ENCODE results near the gene LHX5. TPM values are rescaled to one million over a fixed set of nuclear protein-coding genes. Genes with fewer than 3 reads are reported as not detected.

LHX5 gene
- total and polyA plus RNA-seq, 10 donors, result not detected

- intact Hi-C loops (cut with DNase I; ENCODE audit: low total_unique reads), result no loop called here
These were observed 22.8 kb downstream of the LHX5 start for GRCh38 chr12:113448873-113449272.

GRCh38 chr12:113445544-113446171, 26.0 kb downstream of the LHX5 start:
- intact Hi-C loops (cut with DNase I; ENCODE audit: low total_unique reads), result no loop called here
- peaks cover 0 to 72% (median 0%) of the 10 kb centered on the region in 7 donors for H3K27me3 ChIP-seq (replicated peaks in 1 of 7)
- H3K27ac ChIP-seq, result no peak overlapping the region
- peaks cover 0 to 5% (median 0%) of the 10 kb centered on the region in 8 donors for H3K9me3 ChIP-seq
- H3K4me3 ChIP-seq, result no peak overlapping the region
- 73 to 86% (median 81%) methylated on average over 6 of the region's 6 CpGs for WGBS, 5 donors
- no peaks in the 10 kb centered on the region for H3K4me1 ChIP-seq
- DNase-seq, result no peak
- TF ChIP-seq CTCF (IDR thresholded peaks at IDR 0.05 in 8 of 11, conservative IDR thresholded peaks at IDR 0.05 in 3 of 11), result no peak
- TF ChIP-seq POLR2A (IDR thresholded peaks at IDR 0.05), result no peak
- no peak for TF ChIP-seq POLR2AphosphoS5 (IDR thresholded peaks at IDR 0.05)
- H3K36me3 ChIP-seq, result no peaks in the 10 kb centered on the region

More at GRCh38 chr12:113448873-113449272, 22.8 kb downstream of the LHX5 start:
- H3K4me1 ChIP-seq, result no peaks in the 10 kb centered on the region
- TF ChIP-seq POLR2AphosphoS5 (IDR thresholded peaks at IDR 0.05), result no peak
- TF ChIP-seq POLR2A (IDR thresholded peaks at IDR 0.05), result no peak
- TF ChIP-seq CTCF (IDR thresholded peaks at IDR 0.05 in 8 of 11, conservative IDR thresholded peaks at IDR 0.05 in 3 of 11), result no peak
- H3K9me3 ChIP-seq, result peaks cover 0 to 5% (median 0%) of the 10 kb centered on the region in 8 donors
- H3K4me3 ChIP-seq, result no peak overlapping the region
- no peak overlapping the region for H3K27ac ChIP-seq
- peaks cover 0 to 47% (median 0%) of the 10 kb centered on the region in 7 donors for H3K27me3 ChIP-seq (replicated peaks in 1 of 7)
- no peaks in the 10 kb centered on the region for H3K36me3 ChIP-seq
- no peak for DNase-seq
- WGBS, 5 donors, result 26 to 38% (median 32%) methylated on average over 7 of the region's 7 CpGs

GRCh38 chr12:113443030-113443539, 28.6 kb downstream of the LHX5 start:
- Histone ChIP-seq H3K4me1 (no peaks in the 10 kb centered on the region), H3K27me3 (replicated peaks in 1 of 7) (peaks cover 0 to 73% (median 0%) of the 10 kb centered on the region in 7 donors), H3K36me3 (no peaks in the 10 kb centered on the region), H3K27ac (no peak overlapping the region), H3K9me3 (peaks cover 0 to 5% (median 0%) of the 10 kb centered on the region in 8 donors), H3K4me3 (no peak overlapping the region)
- intact Hi-C loops (cut with DNase I; ENCODE audit: low total_unique reads), result no loop called here
- 79 to 94% (median 90%) methylated on average over 6 of the region's 6 CpGs for WGBS, 5 donors
- DNase-seq, result no peak
- no peak for TF ChIP-seq CTCF (IDR thresholded peaks at IDR 0.05 in 8 of 11, conservative IDR thresholded peaks at IDR 0.05 in 3 of 11)
- TF ChIP-seq POLR2AphosphoS5 (IDR thresholded peaks at IDR 0.05), result no peak
- TF ChIP-seq POLR2A (IDR thresholded peaks at IDR 0.05), result no peak

- intact Hi-C loops (cut with DNase I; ENCODE audit: low total_unique reads), result no loop called here
- DNase-seq, result no peak
- TF ChIP-seq CTCF (IDR thresholded peaks at IDR 0.05 in 8 of 11, conservative IDR thresholded peaks at IDR 0.05 in 3 of 11) (no peak), POLR2A (IDR thresholded peaks at IDR 0.05) (no peak), POLR2AphosphoS5 (IDR thresholded peaks at IDR 0.05) (no peak)
- no peaks in the 10 kb centered on the region for H3K4me1 ChIP-seq
- H3K36me3 ChIP-seq, result no peaks in the 10 kb centered on the region
- H3K27me3 ChIP-seq (replicated peaks in 1 of 7), result peaks cover 0 to 60% (median 0%) of the 10 kb centered on the region in 7 donors
- H3K27ac ChIP-seq, result no peak overlapping the region
- 64 to 75% (median 72%) methylated on average over 14 of the region's 14 CpGs for WGBS, 5 donors
- no peak overlapping the region for H3K4me3 ChIP-seq
- peaks cover 0 to 5% (median 0%) of the 10 kb centered on the region in 8 donors for H3K9me3 ChIP-seq
These were observed 30.5 kb downstream of the LHX5 start for GRCh38 chr12:113440947-113441782.

Data from spleen (tissue), 11 donors.